K562 (cell line): ENCODE results near the gene ITPR1. TPM values are rescaled to one million over a fixed set of nuclear protein-coding genes. Genes with fewer than 3 reads are reported as not detected.

Source experiments
- BCL6 ChIP-seq: fragments of 250-450 bp; sonication (Bioruptor Pico); IDR thresholded peaks from 2 replicates; pipeline ENCODE4 v1.4.0; 2020
- CSDE1 ChIP-seq, 2 experiments: fragments of 450-650 bp; IDR thresholded peaks; 2 replicates each; pipeline ENCODE4 v1.6.1; 2016; ENCODE audit warnings: mild to moderate bottlenecking in 1 of 2
- CTCF ChIP-seq, 3 experiments: IDR thresholded peaks in 2 of 3; conservative IDR thresholded peaks in 1 of 3; 2 replicates each; pipeline ENCODE4 v1.5.1; 2011 to 2012; ENCODE audit warnings: low read length in 3 of 3, mild to moderate bottlenecking in 3 of 3, control low read depth in 2 of 3, improper control_type of control experiment in 1 of 3, inconsistent platforms in 1 of 3, low read depth in 1 of 3, mixed read lengths in 1 of 3, moderate library complexity in 1 of 3; ENCODE audit not compliant: insufficient read depth in 2 of 3
- E2F8 ChIP-seq: fragments of 450-650 bp; IDR thresholded peaks from 2 replicates; pipeline ENCODE4 v1.7.1; 2018; ENCODE audit warnings: mild to moderate bottlenecking, low read depth; ENCODE audit not compliant: partially characterized antibody
- ELF2 ChIP-seq: fragments of 250-450 bp; sonication (Bioruptor Pico); IDR thresholded peaks from 2 replicates; pipeline ENCODE4 v1.5.0; 2021; ENCODE audit warnings: mild to moderate bottlenecking
- FOXA1 ChIP-seq: fragments of 450-650 bp; IDR thresholded peaks from 2 replicates; pipeline ENCODE4 v1.6.1; 2016; ENCODE audit warnings: mild to moderate bottlenecking, borderline replicate concordance
- HDAC6 ChIP-seq: IDR thresholded peaks from 2 replicates; pipeline ENCODE4 v1.6.1; 2012; ENCODE audit warnings: low read depth, mild to moderate bottlenecking, control low read depth, inconsistent platforms, low read length, moderate library complexity
- MAX ChIP-seq: sonication (generic); formaldehyde crosslinking; IDR thresholded peaks from 2 replicates; pipeline ENCODE4 v1.9.0; 2022; ENCODE audit warnings: mild to moderate bottlenecking, missing genetic modification reagents
- MEIS2 ChIP-seq: fragments of 450-650 bp; IDR thresholded peaks from 2 replicates; pipeline ENCODE4 v1.6.1; 2014; ENCODE audit warnings: mild to moderate bottlenecking; ENCODE audit not compliant: partially characterized antibody
- NFXL1 ChIP-seq: fragments of 450-650 bp; formaldehyde crosslinking; IDR thresholded peaks from 2 replicates; pipeline ENCODE4 v1.4.0; 2021; ENCODE audit warnings: mild to moderate bottlenecking
- RAD21 ChIP-seq, 2 experiments: fragments of 250-450 bp in 1 of 2; fragments of 450-650 bp in 1 of 2; sonication (Bioruptor Pico) in 1 of 2; formaldehyde crosslinking in 1 of 2; IDR thresholded peaks in 1 of 2; conservative IDR thresholded peaks in 1 of 2; 2 replicates each; pipeline versions ENCODE4 v1.4.0 to v1.8.0; 2020 to 2022; ENCODE audit warnings: mild to moderate bottlenecking in 2 of 2, moderate library complexity in 1 of 2
- RBFOX2 ChIP-seq: fragments of 200-400 bp; formaldehyde crosslinking; IDR thresholded peaks from 2 replicates; pipeline ENCODE4 v1.6.1; 2017; ENCODE audit warnings: low read depth, mild to moderate bottlenecking, low read length, moderate library complexity
- SAFB ChIP-seq: fragments of 200-400 bp; formaldehyde crosslinking; IDR thresholded peaks from 2 replicates; pipeline ENCODE4 v1.6.1; 2017; ENCODE audit warnings: low read depth, low read length, borderline replicate concordance
- SMAD3 ChIP-seq: fragments of 450-650 bp; formaldehyde crosslinking; conservative IDR thresholded peaks from 2 replicates; pipeline ENCODE4 v1.4.0; 2020; ENCODE audit warnings: mild to moderate bottlenecking
- TCF3 ChIP-seq: sonication (generic); formaldehyde crosslinking; IDR thresholded peaks from 2 replicates; pipeline ENCODE4 v1.4.0; 2020; ENCODE audit warnings: mild to moderate bottlenecking, missing genetic modification reagents
- TGIF2 ChIP-seq: sonication (generic); formaldehyde crosslinking; IDR thresholded peaks from 2 replicates; pipeline ENCODE4 v1.8.1; 2022; ENCODE audit warnings: mild to moderate bottlenecking, missing genetic modification reagents, moderate library complexity
- TSC22D4 ChIP-seq: fragments of 450-650 bp; IDR thresholded peaks from 2 replicates; pipeline ENCODE4 v1.6.1; 2016; ENCODE audit warnings: missing genetic modification characterization, missing biosample characterization, control low read depth
- WHSC1 ChIP-seq: IDR thresholded peaks from one replicate; pipeline ENCODE4 v1.6.1; 2012; ENCODE audit warnings: low read length, control low read depth, inconsistent platforms
- XRCC3 ChIP-seq: fragments of 450-650 bp; IDR thresholded peaks from 2 replicates; pipeline ENCODE4 v1.6.1; 2017; ENCODE audit warnings: mild to moderate bottlenecking, moderate library complexity
- ZBTB33 ChIP-seq: sonication (generic); formaldehyde crosslinking; IDR thresholded peaks from 2 replicates; pipeline ENCODE4 v1.8.1; 2023; ENCODE audit warnings: mild to moderate bottlenecking, missing genetic modification reagents
- ZNF274 ChIP-seq: IDR thresholded peaks from 2 replicates; pipeline ENCODE4 v1.6.1; 2011; ENCODE audit warnings: low read depth, mild to moderate bottlenecking, low read length, moderate library complexity, borderline replicate concordance
- ZNF408 ChIP-seq: fragments of 250-450 bp; sonication (Bioruptor Pico); IDR thresholded peaks from 2 replicates; pipeline ENCODE4 v1.4.0; 2020; ENCODE audit warnings: low read depth, mild to moderate bottlenecking, moderate library complexity
- polyA plus RNA-seq, 8 experiments: library from polyadenylated mRNA; depleted of rRNA in 4 of 8; stranded (reverse) in 5 of 8; unstranded in 3 of 8; fragments of >200 nt; fragmentation: Nextera tagmentation in 2 of 8; fragmentation: Illumina TruSeq in 1 of 8; extraction: Ambion mirVana in 2 of 8; extraction: Trizol in 1 of 8; gene quantifications; 2 replicates each; pipeline versions ENCODE4 v1.2.1 to v1.2.3, GENCODE V29; 2011 to 2014; ENCODE audit warnings: inconsistent platforms in 1 of 8, missing spikeins in 1 of 8
- total RNA-seq, 7 experiments: library from RNA; depleted of rRNA in 6 of 7; stranded (reverse); fragments of >200 nt in 6 of 7; fragmentation: Illumina TruSeq in 2 of 7; extraction: Trizol in 2 of 7; gene quantifications; 2 replicates each; pipeline versions ENCODE4 v1.2.1 to v1.2.3, GENCODE V29; 2011 to 2021; ENCODE audit warnings: low replicate concordance in 1 of 7

Gene ITPR1
- total and polyA plus RNA-seq, 9 of the 15 experiments (the other 6 are each of a cell fraction or from before 2014, with no cell fraction given) = 22.4 to 40.0 (median 27.4) TPM

GRCh38 chr3:4730719-4731118 is 237.6 kb downstream of the ITPR1 start (continued):
- no peak for TF ChIP-seq MAX (CRISPR knock-in tag)
- no peak for TF ChIP-seq TCF3
- TF ChIP-seq CSDE1 (IDR thresholded peaks at IDR 0.05) = no peak
- peak; percentile 47 for TF ChIP-seq WHSC1
- TF ChIP-seq ELF2 (CRISPR knock-in tag) = no peak
- no peak for TF ChIP-seq HDAC6
- TF ChIP-seq XRCC3 = no peak
- no peak for TF ChIP-seq SMAD3 (CRISPR knock-in tag)
- TF ChIP-seq FOXA1 = no peak
- TF ChIP-seq ZNF408 (CRISPR knock-in tag) = no peak
- TF ChIP-seq ZBTB33 (CRISPR knock-in tag) = peak; percentile 43; the same call in 1 of the 2 replicates
- TF ChIP-seq CTCF (IDR thresholded peaks at IDR 0.05 in 2 of 3, conservative IDR thresholded peaks at IDR 0.05 in 1 of 3; ENCODE audit: insufficient read depth in 2 of 3, low read depth in 1 of 3, low read length in 3 of 3) = no peak
- TF ChIP-seq NFXL1 (CRISPR knock-in tag) = no peak
- no peak for TF ChIP-seq RAD21 (CRISPR knock-in tag; conservative IDR thresholded peaks at IDR 0.05 in 1 of 2, IDR thresholded peaks at IDR 0.05 in 1 of 2)
- TF ChIP-seq RBFOX2 = no peak
- no peak for TF ChIP-seq TSC22D4 (tag)
- peak; percentile 27 for TF ChIP-seq MEIS2
- no peak for TF ChIP-seq ZNF274
- no peak for TF ChIP-seq BCL6 (CRISPR knock-in tag)
- TF ChIP-seq TGIF2 (CRISPR knock-in tag) = no peak
- TF ChIP-seq E2F8 = no peak
- TF ChIP-seq SAFB = no peak
